ENCODE data around the gene ALDH1A3.

DNA sequence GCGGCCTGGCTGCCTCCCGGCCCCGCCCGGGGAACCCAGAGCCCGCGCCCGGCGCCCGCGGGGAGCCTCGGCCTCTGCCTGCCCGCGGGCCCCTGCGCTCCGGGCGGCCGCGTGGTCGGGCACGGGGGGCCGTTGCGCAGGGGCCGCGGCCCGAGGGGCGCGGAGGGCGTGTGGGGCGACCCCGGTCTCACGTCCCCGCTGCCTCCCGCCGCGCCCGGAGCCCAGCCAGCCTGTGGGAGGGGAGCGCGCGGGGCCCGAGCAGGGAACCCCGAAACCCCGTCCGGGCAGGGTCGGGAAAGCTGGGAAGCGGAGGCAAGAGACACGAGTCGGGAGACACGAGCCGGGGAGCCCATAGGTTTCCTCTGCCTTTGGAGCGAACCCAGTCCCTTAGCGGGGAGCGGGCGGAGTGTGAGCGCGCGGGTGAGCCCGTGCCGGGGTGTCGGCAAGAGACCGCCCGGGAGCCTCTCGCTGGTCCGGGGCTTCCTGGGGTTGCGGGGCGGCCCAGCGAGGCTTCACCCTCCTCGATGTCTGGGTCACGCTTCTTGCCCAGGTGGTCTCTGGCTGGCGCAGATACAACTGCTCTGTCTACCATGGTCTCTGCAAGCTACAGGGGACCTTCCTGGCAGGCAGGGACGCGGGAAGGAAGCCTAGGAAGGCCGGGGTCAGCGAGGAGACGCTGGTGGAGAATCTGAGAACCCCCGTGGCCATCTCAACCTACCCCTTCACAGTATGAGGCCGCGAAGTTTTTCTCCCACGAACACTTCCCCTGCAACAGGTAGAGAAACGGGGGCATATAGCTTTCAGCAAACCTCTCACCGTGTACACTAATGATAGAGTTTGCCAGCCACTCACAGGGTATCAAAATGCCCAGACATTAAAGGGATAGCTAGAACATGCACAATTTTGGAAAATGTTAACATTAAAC lies 40.1 kb downstream of the ALDH1A3 start:
- TF ChIP-seq CTCF (IDR thresholded peaks at IDR 0.05) (no peak), POLR2AphosphoS5 (IDR thresholded peaks at IDR 0.05) (no peak), POLR2A (IDR thresholded peaks at IDR 0.05) (no peak), EP300 (IDR thresholded peaks at IDR 0.05; ENCODE audit: low read depth) (no peak)
